ENCODE results near the gene RYR2. TPM values are rescaled to one million over a fixed set of nuclear protein-coding genes. Genes with fewer than 3 reads are reported as not detected.

Gene RYR2
- total RNA-seq, 4 donors from 2014 or later, result 0.20 to 0.60 (median 0.32) TPM

- Histone ChIP-seq H3K36me3 (no peaks in the 10 kb centered on the region), H3K9me3 (no peaks in the 10 kb centered on the region), H3K4me3 (no peak overlapping the region), H3K27ac (no peak overlapping the region), H3K27me3 (no peaks in the 10 kb centered on the region), H3K4me1 (no peaks in the 10 kb centered on the region)
- 79 to 82% methylated on average over 11 to 14 of the region's 14 CpGs for WGBS, 2 donors
- TF ChIP-seq POLR2A (IDR thresholded peaks at IDR 0.05), result no peak
- no peak for TF ChIP-seq CTCF (IDR thresholded peaks at IDR 0.05)
- TF ChIP-seq EP300 (IDR thresholded peaks at IDR 0.05), result no peak
- DNase-seq (ENCODE audit: low spot score in 2 of 2), result no peak
These were observed 163.5 kb downstream of the RYR2 start for GRCh38 chr1:237205400-237206064.

GRCh38 chr1:237206065-237206414 is 164.1 kb downstream of the RYR2 start:
- no peak for DNase-seq (ENCODE audit: low spot score in 2 of 2)
- 84 to 90% methylated on average over 5 to 6 of the region's 6 CpGs for WGBS, 2 donors
- Histone ChIP-seq H3K36me3 (no peaks in the 10 kb centered on the region), H3K4me1 (no peaks in the 10 kb centered on the region), H3K27ac (no peak overlapping the region), H3K27me3 (no peaks in the 10 kb centered on the region), H3K4me3 (no peak overlapping the region), H3K9me3 (no peaks in the 10 kb centered on the region)
- TF ChIP-seq CTCF (IDR thresholded peaks at IDR 0.05) (no peak), POLR2A (IDR thresholded peaks at IDR 0.05) (no peak), EP300 (IDR thresholded peaks at IDR 0.05) (no peak)

- H3K27ac ChIP-seq, result no peak overlapping the region
- H3K27me3 ChIP-seq, result no peaks in the 10 kb centered on the region
- H3K36me3 ChIP-seq, result no peaks in the 10 kb centered on the region
- DNase-seq (ENCODE audit: low spot score in 2 of 2), result no peak
- WGBS, 2 donors, result 78 to 91% methylated on average over 5 of the region's 5 CpGs
- no peak for TF ChIP-seq POLR2A (IDR thresholded peaks at IDR 0.05)
- no peak for TF ChIP-seq EP300 (IDR thresholded peaks at IDR 0.05)
- no peak for TF ChIP-seq CTCF (IDR thresholded peaks at IDR 0.05)
- H3K4me3 ChIP-seq, result no peak overlapping the region
- no peaks in the 10 kb centered on the region for H3K9me3 ChIP-seq
- H3K4me1 ChIP-seq, result no peaks in the 10 kb centered on the region
These were observed 169.0 kb downstream of the RYR2 start for GRCh38 chr1:237211031-237211430.

- Histone ChIP-seq H3K4me3 (no peak overlapping the region), H3K9me3 (no peaks in the 10 kb centered on the region), H3K4me1 (no peaks in the 10 kb centered on the region), H3K27me3 (no peaks in the 10 kb centered on the region), H3K27ac (no peak overlapping the region), H3K36me3 (no peaks in the 10 kb centered on the region)
- TF ChIP-seq EP300 (IDR thresholded peaks at IDR 0.05), result no peak
- TF ChIP-seq CTCF (IDR thresholded peaks at IDR 0.05), result no peak
- TF ChIP-seq POLR2A (IDR thresholded peaks at IDR 0.05), result no peak
- 17 to 27% methylated on average over 2 of the region's 2 CpGs for WGBS, 2 donors
- DNase-seq (ENCODE audit: low spot score in 2 of 2), result no peak
These were observed 169.6 kb downstream of the RYR2 start for GRCh38 chr1:237211540-237211939.

GRCh38 chr1:237219751-237220642 is 178.0 kb downstream of the RYR2 start:
- no peaks in the 10 kb centered on the region for H3K9me3 ChIP-seq
- TF ChIP-seq EP300 (IDR thresholded peaks at IDR 0.05), result no peak
- TF ChIP-seq CTCF (IDR thresholded peaks at IDR 0.05), result no peak
- no peak for TF ChIP-seq POLR2A (IDR thresholded peaks at IDR 0.05)
- no peak overlapping the region for H3K27ac ChIP-seq
- H3K36me3 ChIP-seq, result no peaks in the 10 kb centered on the region
- no peak for DNase-seq (ENCODE audit: low spot score in 2 of 2)
- H3K27me3 ChIP-seq, result no peaks in the 10 kb centered on the region
- H3K4me1 ChIP-seq, result no peaks in the 10 kb centered on the region
- H3K4me3 ChIP-seq, result no peak overlapping the region
- 50 to 54% methylated on average over 11 of the region's 11 CpGs for WGBS, 2 donors

Measured in tibial nerve (tissue), 4 donors.